Neural cell (in vitro differentiated cells): Measurements from ENCODE around the gene NACC2. TPM values are rescaled to one million over a fixed set of nuclear protein-coding genes. Genes with fewer than 3 reads are reported as not detected.

Experiments
- H2AFZ ChIP-seq: fragments of 200-600, 300-800 bp; sonication (generic), shearing (Covaris generic); 2 replicates; pipeline ENCODE4 v1.6.0; 2014; ENCODE audit warnings: low read depth, mild to moderate bottlenecking, antibody characterized with exemption, low read length, moderate library complexity
- H3F3A ChIP-seq: fragments of 200-600 bp; shearing (Covaris generic); 2 replicates; pipeline ENCODE4 v1.6.1; 2016; ENCODE audit warnings: mild to moderate bottlenecking, moderate library complexity, mixed read lengths, antibody characterized with exemption, low read length; ENCODE audit not compliant: insufficient read depth, poor library complexity, severe bottlenecking
- H3K27ac ChIP-seq: fragments of 200-600, 300-800 bp; sonication (generic), shearing (Covaris generic); 2 replicates; pipeline ENCODE4 v1.5.1; 2014; ENCODE audit warnings: mild to moderate bottlenecking, low read length, moderate library complexity
- H3K27me3 ChIP-seq: fragments of 300-800, 200-600 bp; sonication (generic), shearing (Covaris generic); 2 replicates; pipeline ENCODE4 v1.6.0; 2014; ENCODE audit warnings: mild to moderate bottlenecking, low read depth, low read length, moderate library complexity; ENCODE audit not compliant: insufficient read depth
- H3K36me3 ChIP-seq: fragments of 300-800, 200-600 bp; sonication (generic), shearing (Covaris generic); 2 replicates; pipeline ENCODE4 v1.5.1; 2014; ENCODE audit warnings: mild to moderate bottlenecking, antibody characterized with exemption, low read length, moderate library complexity; ENCODE audit not compliant: insufficient read depth
- H3K4me2 ChIP-seq: fragments of 300-800, 200-600 bp; sonication (generic), shearing (Covaris generic); 2 replicates; pipeline ENCODE4 v1.6.0; 2014; ENCODE audit warnings: mild to moderate bottlenecking, low read length
- H3K4me3 ChIP-seq: fragments of 300-800, 200-600 bp; sonication (generic), shearing (Covaris generic); 2 replicates; pipeline ENCODE4 v1.5.1; 2014; ENCODE audit warnings: mild to moderate bottlenecking, low read length, moderate library complexity
- H3K79me2 ChIP-seq: fragments of 200-600 bp; shearing (Covaris generic); replicated peaks from 2 replicates; pipeline ENCODE4 v1.6.0; 2014; ENCODE audit warnings: mild to moderate bottlenecking, low read length, moderate library complexity; ENCODE audit not compliant: insufficient read depth
- H3K9ac ChIP-seq: fragments of 300-800, 200-600 bp; sonication (generic), shearing (Covaris generic); 2 replicates; pipeline ENCODE4 v1.6.1; 2016; ENCODE audit warnings: mild to moderate bottlenecking, low read length, mixed read lengths
- H3K9me2 ChIP-seq: fragments of 200-600 bp; shearing (Covaris generic); 2 replicates; pipeline ENCODE4 v1.6.1; 2016; ENCODE audit warnings: mild to moderate bottlenecking, low read length, mixed read lengths; ENCODE audit not compliant: insufficient read depth
- H3K9me3 ChIP-seq: fragments of 200-600, 300-800 bp; sonication (generic), shearing (Covaris generic); 2 replicates; pipeline ENCODE4 v1.6.1; 2016; ENCODE audit warnings: mild to moderate bottlenecking, mixed run types, low read length, moderate library complexity, mixed read lengths
- H4K20me1 ChIP-seq: fragments of 200-600 bp; shearing (Covaris generic); 2 replicates; pipeline ENCODE4 v1.6.1; 2016; ENCODE audit warnings: mild to moderate bottlenecking, mixed run types; ENCODE audit not compliant: insufficient read depth
- EP300 ChIP-seq: fragments of 450-650 bp; conservative IDR thresholded peaks from 2 replicates; pipeline ENCODE4 v1.6.1; 2014; ENCODE audit warnings: antibody characterized with exemption, mild to moderate bottlenecking, moderate library complexity; ENCODE audit not compliant: poor library complexity, severe bottlenecking
- EZH2 ChIP-seq: fragments of 200-600, 300-800 bp; shearing (Covaris generic), sonication (generic); IDR thresholded peaks from 2 replicates; pipeline ENCODE4 v1.6.1; 2014; ENCODE audit warnings: antibody characterized with exemption, low read length, borderline replicate concordance, mild to moderate bottlenecking; ENCODE audit not compliant: insufficient read depth, poor library complexity, severe bottlenecking
- MXI1 ChIP-seq: fragments of 450-650 bp; conservative IDR thresholded peaks from 2 replicates; pipeline ENCODE4 v1.6.1; 2014; ENCODE audit warnings: antibody characterized with exemption, mild to moderate bottlenecking; ENCODE audit not compliant: poor library complexity, severe bottlenecking
- POLR2AphosphoS5 ChIP-seq: IDR thresholded peaks from 2 replicates; pipeline ENCODE4 v1.6.1; 2012
- RAD21 ChIP-seq: fragments of 450-650 bp; conservative IDR thresholded peaks from 2 replicates; pipeline ENCODE4 v1.6.1; 2014; ENCODE audit warnings: antibody characterized with exemption, mild to moderate bottlenecking, moderate library complexity
- REST ChIP-seq: IDR thresholded peaks from 2 replicates; pipeline ENCODE4 v1.6.1; 2012; ENCODE audit warnings: borderline replicate concordance
- SMC3 ChIP-seq: fragments of 450-650 bp; conservative IDR thresholded peaks from 2 replicates; pipeline ENCODE4 v1.6.1; 2014; ENCODE audit warnings: antibody characterized with exemption, mild to moderate bottlenecking, moderate library complexity; ENCODE audit not compliant: poor library complexity
- TAF1 ChIP-seq: IDR thresholded peaks from 2 replicates; pipeline ENCODE4 v1.6.1; 2012; ENCODE audit warnings: low read depth
- polyA plus RNA-seq: library from polyadenylated mRNA; depleted of rRNA; stranded (reverse); fragments of >200 nt; gene quantifications from 2 replicates; pipeline ENCODE4 v1.2.3, GENCODE V29; 2014
- TF ChIP-seq, protein P1 (sequence below): fragments of 450-650 bp; IDR thresholded peaks from 2 replicates; pipeline ENCODE4 v1.5.1; 2014; ENCODE audit warnings: antibody characterized with exemption, mild to moderate bottlenecking, moderate library complexity; ENCODE audit not compliant: poor library complexity, severe bottlenecking

The NACC2 gene
- polyA plus RNA-seq, 1 donor from 2014 or later = 1.7 TPM

GRCh38 chr9:136004712-136005111 lies 90.4 kb downstream of the NACC2 start:
- Histone ChIP-seq H3K9me3 (no peaks in the 10 kb centered on the region), H3K4me2 (no peak overlapping the region), H3F3A (no peaks in the 10 kb centered on the region), H3K9ac (no peak overlapping the region), H3K27ac (no peak overlapping the region), H3K9me2 (no peaks in the 10 kb centered on the region), H3K4me3 (no peak overlapping the region), H3K79me2 (no peaks in the 10 kb centered on the region), H4K20me1 (no peaks in the 10 kb centered on the region), H3K36me3 (no peaks in the 10 kb centered on the region), H2AFZ (no peak overlapping the region), H3K27me3 (no peaks in the 10 kb centered on the region)
- TF ChIP-seq TAF1 (no peak), POLR2AphosphoS5 (no peak), EP300 (no peak), REST (no peak), EZH2 (no peak), SMC3 (no peak), MXI1 (no peak), RAD21 (no peak)
- TF ChIP-seq, protein P1, sequence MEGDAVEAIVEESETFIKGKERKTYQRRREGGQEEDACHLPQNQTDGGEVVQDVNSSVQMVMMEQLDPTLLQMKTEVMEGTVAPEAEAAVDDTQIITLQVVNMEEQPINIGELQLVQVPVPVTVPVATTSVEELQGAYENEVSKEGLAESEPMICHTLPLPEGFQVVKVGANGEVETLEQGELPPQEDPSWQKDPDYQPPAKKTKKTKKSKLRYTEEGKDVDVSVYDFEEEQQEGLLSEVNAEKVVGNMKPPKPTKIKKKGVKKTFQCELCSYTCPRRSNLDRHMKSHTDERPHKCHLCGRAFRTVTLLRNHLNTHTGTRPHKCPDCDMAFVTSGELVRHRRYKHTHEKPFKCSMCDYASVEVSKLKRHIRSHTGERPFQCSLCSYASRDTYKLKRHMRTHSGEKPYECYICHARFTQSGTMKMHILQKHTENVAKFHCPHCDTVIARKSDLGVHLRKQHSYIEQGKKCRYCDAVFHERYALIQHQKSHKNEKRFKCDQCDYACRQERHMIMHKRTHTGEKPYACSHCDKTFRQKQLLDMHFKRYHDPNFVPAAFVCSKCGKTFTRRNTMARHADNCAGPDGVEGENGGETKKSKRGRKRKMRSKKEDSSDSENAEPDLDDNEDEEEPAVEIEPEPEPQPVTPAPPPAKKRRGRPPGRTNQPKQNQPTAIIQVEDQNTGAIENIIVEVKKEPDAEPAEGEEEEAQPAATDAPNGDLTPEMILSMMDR = no peak

- no peaks in the 10 kb centered on the region for H4K20me1 ChIP-seq
- no peak overlapping the region for H3K27ac ChIP-seq
- TF ChIP-seq SMC3 (no peak), POLR2AphosphoS5 (no peak), EP300 (no peak), TAF1 (no peak), MXI1 (no peak), RAD21 (no peak), REST (no peak), EZH2 (no peak)
- TF ChIP-seq, protein P1 = no peak
- no peaks in the 10 kb centered on the region for H3K9me2 ChIP-seq
- no peak overlapping the region for H3K4me3 ChIP-seq
- no peaks in the 10 kb centered on the region for H3K27me3 ChIP-seq
- no peak overlapping the region for H2AFZ ChIP-seq
- no peak overlapping the region for H3K4me2 ChIP-seq
- no peaks in the 10 kb centered on the region for H3K9me3 ChIP-seq
- H3K79me2 ChIP-seq = no peaks in the 10 kb centered on the region
- no peak overlapping the region for H3K9ac ChIP-seq
- no peaks in the 10 kb centered on the region for H3K36me3 ChIP-seq
- no peaks in the 10 kb centered on the region for H3F3A ChIP-seq
Observed at GRCh38 chr9:136004219-136004618, 90.9 kb downstream of the NACC2 start.
